GM12878 (cell line): ENCODE results near the gene INHBC.

Experiments
- BRCA1 ChIP-seq: IDR thresholded peaks from 2 replicates; pipeline ENCODE4 v1.6.1; 2011; ENCODE audit warnings: low read depth, low read length, improper control_type of control experiment
- IRF3 ChIP-seq: fragments of 450-650 bp; IDR thresholded peaks from 2 replicates; pipeline ENCODE4 v1.6.1; 2014; ENCODE audit warnings: mild to moderate bottlenecking
- JUNB ChIP-seq: IDR thresholded peaks from 2 replicates; pipeline ENCODE4 v1.6.1; 2016; ENCODE audit warnings: antibody characterized with exemption, mild to moderate bottlenecking
- NFXL1 ChIP-seq: fragments of 450-650 bp; IDR thresholded peaks from 2 replicates; pipeline ENCODE4 v1.6.1; 2017; ENCODE audit warnings: antibody characterized with exemption, mild to moderate bottlenecking, borderline replicate concordance
- SUPT20H ChIP-seq: IDR thresholded peaks from 2 replicates; pipeline ENCODE4 v1.6.1; 2011; ENCODE audit warnings: low read depth, mild to moderate bottlenecking, low read length, moderate library complexity, borderline replicate concordance; ENCODE audit not compliant: control insufficient read depth
- YBX1 ChIP-seq: fragments of 450-650 bp; IDR thresholded peaks from 2 replicates; pipeline ENCODE4 v1.6.1; 2016; ENCODE audit warnings: antibody characterized with exemption
- TF ChIP-seq, protein P1 (sequence below): IDR thresholded peaks from 2 replicates; pipeline ENCODE4 v1.6.1; 2012; ENCODE audit warnings: low read depth, low read length, improper control_type of control experiment
- TF ChIP-seq, protein P2 (sequence below), 3 experiments: IDR thresholded peaks in 2 of 3; conservative IDR thresholded peaks in 1 of 3; 2 replicates each; pipeline ENCODE4 v1.5.1; 2011; ENCODE audit warnings: low read depth in 3 of 3, low read length in 3 of 3, mild to moderate bottlenecking in 3 of 3, control low read depth in 2 of 3, moderate library complexity in 2 of 3, inconsistent platforms in 1 of 3, mixed read lengths in 1 of 3; ENCODE audit not compliant: control insufficient read depth in 2 of 3, insufficient read depth in 1 of 3; ENCODE audit errors: extremely low read depth in 1 of 3
- TF ChIP-seq, protein P3 (sequence below): fragments of 450-650 bp; formaldehyde crosslinking; IDR thresholded peaks from 2 replicates; pipeline ENCODE4 v1.4.0; 2022; ENCODE audit warnings: mild to moderate bottlenecking, moderate library complexity
- TF ChIP-seq, protein P4 (sequence below): IDR thresholded peaks from 2 replicates; pipeline ENCODE4 v1.6.1; 2012; ENCODE audit warnings: low read depth, low read length, improper control_type of control experiment

GRCh38 chr12:57462251-57462911 lies 27.8 kb downstream of the INHBC start:
- TF ChIP-seq, protein P1, sequence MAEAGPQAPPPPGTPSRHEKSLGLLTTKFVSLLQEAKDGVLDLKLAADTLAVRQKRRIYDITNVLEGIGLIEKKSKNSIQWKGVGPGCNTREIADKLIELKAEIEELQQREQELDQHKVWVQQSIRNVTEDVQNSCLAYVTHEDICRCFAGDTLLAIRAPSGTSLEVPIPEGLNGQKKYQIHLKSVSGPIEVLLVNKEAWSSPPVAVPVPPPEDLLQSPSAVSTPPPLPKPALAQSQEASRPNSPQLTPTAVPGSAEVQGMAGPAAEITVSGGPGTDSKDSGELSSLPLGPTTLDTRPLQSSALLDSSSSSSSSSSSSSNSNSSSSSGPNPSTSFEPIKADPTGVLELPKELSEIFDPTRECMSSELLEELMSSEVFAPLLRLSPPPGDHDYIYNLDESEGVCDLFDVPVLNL = no peak
- TF ChIP-seq, protein P2, sequence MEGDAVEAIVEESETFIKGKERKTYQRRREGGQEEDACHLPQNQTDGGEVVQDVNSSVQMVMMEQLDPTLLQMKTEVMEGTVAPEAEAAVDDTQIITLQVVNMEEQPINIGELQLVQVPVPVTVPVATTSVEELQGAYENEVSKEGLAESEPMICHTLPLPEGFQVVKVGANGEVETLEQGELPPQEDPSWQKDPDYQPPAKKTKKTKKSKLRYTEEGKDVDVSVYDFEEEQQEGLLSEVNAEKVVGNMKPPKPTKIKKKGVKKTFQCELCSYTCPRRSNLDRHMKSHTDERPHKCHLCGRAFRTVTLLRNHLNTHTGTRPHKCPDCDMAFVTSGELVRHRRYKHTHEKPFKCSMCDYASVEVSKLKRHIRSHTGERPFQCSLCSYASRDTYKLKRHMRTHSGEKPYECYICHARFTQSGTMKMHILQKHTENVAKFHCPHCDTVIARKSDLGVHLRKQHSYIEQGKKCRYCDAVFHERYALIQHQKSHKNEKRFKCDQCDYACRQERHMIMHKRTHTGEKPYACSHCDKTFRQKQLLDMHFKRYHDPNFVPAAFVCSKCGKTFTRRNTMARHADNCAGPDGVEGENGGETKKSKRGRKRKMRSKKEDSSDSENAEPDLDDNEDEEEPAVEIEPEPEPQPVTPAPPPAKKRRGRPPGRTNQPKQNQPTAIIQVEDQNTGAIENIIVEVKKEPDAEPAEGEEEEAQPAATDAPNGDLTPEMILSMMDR (IDR thresholded peaks at IDR 0.05 in 2 of 3, conservative IDR thresholded peaks at IDR 0.05 in 1 of 3; ENCODE audit: control insufficient read depth in 2 of 3, extremely low read depth in 1 of 3, insufficient read depth in 1 of 3, low read depth in 3 of 3, low read length in 3 of 3) = peak; percentile 94 to 99 (median 98)
- TF ChIP-seq, protein P3, sequence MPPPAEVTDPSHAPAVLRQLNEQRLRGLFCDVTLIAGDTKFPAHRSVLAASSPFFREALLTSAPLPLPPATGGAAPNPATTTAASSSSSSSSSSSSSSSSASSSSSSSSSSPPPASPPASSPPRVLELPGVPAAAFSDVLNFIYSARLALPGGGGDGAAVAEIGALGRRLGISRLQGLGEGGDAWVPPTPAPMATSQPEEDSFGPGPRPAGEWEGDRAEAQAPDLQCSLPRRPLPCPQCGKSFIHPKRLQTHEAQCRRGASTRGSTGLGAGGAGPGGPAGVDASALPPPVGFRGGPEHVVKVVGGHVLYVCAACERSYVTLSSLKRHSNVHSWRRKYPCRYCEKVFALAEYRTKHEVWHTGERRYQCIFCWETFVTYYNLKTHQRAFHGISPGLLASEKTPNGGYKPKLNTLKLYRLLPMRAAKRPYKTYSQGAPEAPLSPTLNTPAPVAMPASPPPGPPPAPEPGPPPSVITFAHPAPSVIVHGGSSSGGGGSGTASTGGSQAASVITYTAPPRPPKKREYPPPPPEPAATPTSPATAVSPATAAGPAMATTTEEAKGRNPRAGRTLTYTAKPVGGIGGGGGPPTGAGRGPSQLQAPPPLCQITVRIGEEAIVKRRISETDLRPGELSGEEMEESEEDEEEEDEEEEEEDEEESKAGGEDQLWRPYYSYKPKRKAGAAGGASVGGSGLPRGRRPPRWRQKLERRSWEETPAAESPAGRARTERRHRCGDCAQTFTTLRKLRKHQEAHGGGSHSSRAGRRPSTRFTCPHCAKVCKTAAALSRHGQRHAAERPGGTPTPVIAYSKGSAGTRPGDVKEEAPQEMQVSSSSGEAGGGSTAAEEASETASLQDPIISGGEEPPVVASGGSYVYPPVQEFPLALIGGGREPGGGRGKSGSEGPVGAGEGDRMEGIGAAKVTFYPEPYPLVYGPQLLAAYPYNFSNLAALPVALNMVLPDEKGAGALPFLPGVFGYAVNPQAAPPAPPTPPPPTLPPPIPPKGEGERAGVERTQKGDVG = no peak
- TF ChIP-seq JUNB = no peak
- no peak for TF ChIP-seq IRF3
- TF ChIP-seq, protein P4, sequence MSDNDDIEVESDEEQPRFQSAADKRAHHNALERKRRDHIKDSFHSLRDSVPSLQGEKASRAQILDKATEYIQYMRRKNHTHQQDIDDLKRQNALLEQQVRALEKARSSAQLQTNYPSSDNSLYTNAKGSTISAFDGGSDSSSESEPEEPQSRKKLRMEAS = 0 out of 2 replicates have a peak, but pooled peaks have one; percentile 49
- TF ChIP-seq NFXL1 = no peak
- TF ChIP-seq SUPT20H = no peak
- TF ChIP-seq YBX1 = no peak
- TF ChIP-seq BRCA1 = no peak
